NCI-H2196 (cell line): ENCODE results near the gene TCTN2.

Experiments used
- DNase-seq: peaks from one replicate; lab custom pipeline; 2025; ENCODE audit not compliant: unreplicated experiment; lab: John Stamatoyannopoulos, UW

The TCTN2 gene

DNA sequence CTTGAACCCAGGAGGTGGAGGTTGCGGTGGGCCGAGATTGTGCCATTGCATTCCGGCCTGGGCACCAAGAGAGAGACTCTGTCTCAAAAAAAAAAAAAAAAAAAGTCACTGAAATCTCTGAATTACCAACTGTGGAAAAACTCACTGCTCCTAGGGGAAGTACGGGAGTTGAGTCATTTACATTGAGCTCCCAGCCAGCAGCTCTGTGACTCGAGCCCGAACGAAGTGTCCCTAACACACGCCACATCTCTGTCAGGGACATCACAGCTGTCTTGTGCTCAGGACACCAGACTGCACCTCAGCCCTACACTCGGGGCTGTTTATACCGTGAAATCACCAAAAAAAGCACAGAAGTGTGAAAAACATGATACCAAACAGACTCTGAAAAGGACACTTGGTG lies 62.3 kb downstream of the TCTN2 start:
- no peak for DNase-seq

DNA sequence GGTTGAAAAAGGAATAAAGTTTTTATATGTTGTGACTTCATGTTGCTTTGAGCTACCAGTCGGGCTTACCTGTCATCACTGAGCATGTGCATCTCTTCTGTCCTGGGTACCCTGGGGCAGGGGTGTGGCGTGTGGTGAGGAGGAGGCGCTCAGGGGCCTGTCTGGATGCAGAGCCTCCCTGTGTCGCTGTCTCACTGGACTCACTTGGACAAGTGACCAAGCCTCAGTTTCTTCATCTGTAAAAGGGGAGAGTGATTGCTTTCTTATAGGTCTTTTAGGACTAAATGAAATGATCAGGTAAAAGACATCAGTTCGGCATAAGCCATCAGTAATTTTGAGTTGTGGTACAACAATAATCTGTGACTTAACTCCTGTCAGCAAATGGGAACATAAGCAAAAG lies 63.4 kb downstream of the TCTN2 start:
- no peak for DNase-seq

GRCh38 chr12:123741937-123742572 lies 71.1 kb downstream of the TCTN2 start:
- no peak for DNase-seq

- DNase-seq = no peak
Observed at GRCh38 chr12:123743002-123743401, 72.1 kb downstream of the TCTN2 start.

- DNase-seq = no peak
Observed at GRCh38 chr12:123744836-123745235, 73.9 kb downstream of the TCTN2 start.

DNA sequence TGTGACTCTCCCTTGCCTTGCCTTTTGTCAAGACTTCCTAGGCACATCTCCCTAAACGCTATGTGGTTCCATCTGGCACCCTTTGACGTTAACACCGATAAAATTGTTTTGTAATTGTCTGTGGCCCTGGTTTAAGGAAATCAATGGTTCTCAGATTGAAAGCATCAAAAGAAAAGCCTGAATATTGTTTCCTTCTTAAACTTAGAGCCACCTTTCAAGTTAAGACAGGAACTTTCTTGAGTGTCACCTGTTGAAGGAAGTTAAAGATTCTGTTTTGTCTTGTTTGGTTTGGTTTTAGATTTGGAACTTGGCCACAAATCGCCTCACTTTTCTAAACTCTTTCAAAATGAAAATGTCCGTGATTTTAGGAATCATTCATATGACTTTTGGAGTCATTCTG lies 76.4 kb downstream of the TCTN2 start:
- DNase-seq = no peak

GRCh38 chr12:123748161-123748560 lies 77.2 kb downstream of the TCTN2 start:
- no peak for DNase-seq

DNA sequence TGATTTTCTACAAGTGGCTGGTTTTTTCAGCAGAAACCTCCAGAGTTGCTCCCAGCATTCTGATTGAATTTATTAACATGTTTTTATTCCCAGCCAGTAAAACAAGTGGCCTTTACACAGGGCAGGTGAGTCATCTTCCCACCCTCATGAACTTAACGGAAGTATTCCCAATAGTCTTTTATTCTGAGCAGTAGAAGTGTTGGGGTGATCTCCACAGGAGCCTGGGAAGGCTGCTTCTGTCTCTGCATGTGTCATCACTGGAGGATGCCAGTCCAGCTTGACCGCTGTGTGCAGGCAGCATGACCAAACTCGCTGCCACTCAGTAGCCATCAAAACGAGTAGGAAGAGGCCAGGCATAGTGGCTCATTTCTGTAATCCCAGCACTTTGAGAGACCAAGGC lies 77.7 kb downstream of the TCTN2 start:
- no peak for DNase-seq

GRCh38 chr12:123749355-123749754 lies 78.4 kb downstream of the TCTN2 start:
- DNase-seq = no peak

DNA sequence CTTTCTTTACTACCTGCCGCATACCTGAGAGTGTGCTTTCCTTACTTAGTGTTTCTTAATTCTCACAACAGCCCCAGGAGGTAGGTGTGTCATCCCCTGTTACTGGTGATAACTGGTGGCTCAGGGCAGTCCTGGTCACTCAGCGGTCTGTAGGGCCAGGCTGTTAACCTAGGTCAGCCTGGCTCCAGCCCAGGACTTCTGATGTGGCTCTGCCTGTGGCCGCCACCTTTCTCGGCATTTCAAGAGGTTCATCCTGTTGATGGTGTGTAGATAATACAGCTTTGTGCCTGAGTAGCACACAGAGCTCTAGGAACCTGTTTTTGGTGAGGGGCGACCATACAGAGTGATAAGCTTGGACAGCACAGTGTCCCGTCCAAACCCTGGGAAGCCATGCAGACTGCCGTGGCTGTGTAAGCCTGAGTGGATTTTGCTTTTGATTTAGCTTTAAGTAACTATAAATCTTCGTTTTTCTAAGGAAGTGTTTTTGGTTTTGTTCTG lies 79.3 kb downstream of the TCTN2 start:
- DNase-seq = no peak

- no peak for DNase-seq
Observed at GRCh38 chr12:123752046-123752445, 81.1 kb downstream of the TCTN2 start.

- DNase-seq = no peak
Observed at GRCh38 chr12:123754041-123754772, 83.3 kb downstream of the TCTN2 start.

DNA sequence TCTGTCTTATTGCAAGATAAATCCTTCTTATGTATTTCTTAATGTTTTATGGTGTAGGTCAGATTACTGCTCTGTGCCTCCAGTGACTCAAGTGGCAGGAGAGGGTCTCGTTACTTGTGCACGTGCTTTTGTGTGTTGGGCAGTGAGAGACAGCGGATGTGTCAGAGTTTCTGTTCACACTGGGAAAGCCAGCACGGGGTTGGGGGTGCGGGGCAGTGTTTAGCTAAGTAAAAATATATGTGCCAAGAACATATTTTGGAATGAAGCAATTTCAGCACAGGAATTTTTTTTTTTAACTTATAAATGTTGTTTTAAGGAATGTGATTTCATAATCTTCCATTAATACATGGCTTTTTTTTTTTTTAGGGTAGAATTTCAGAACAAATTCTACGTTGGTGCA lies 86.6 kb downstream of the TCTN2 start:
- DNase-seq = no peak
